SK-N-MC (cell line): Measurements from ENCODE around the gene ANK3.

Source experiments
- EZH2 ChIP-seq: fragments of 200-600 bp; sonication (generic); IDR thresholded peaks from one replicate; pipeline ENCODE4 v1.6.1; 2017; ENCODE audit warnings: antibody characterized with exemption
- FOXP2 ChIP-seq: optimal IDR thresholded peaks from 2 replicates; pipeline ENCODE3; 2011; ENCODE audit warnings: mild to moderate bottlenecking, moderate library complexity; ENCODE audit not compliant: insufficient read depth; ENCODE audit errors: extremely low read length, control extremely low read depth
- POLR2AphosphoS5 ChIP-seq: IDR thresholded peaks from 2 replicates; pipeline ENCODE4 v1.6.1; 2012; ENCODE audit warnings: mild to moderate bottlenecking, low read depth, low read length, borderline replicate concordance

DNA sequence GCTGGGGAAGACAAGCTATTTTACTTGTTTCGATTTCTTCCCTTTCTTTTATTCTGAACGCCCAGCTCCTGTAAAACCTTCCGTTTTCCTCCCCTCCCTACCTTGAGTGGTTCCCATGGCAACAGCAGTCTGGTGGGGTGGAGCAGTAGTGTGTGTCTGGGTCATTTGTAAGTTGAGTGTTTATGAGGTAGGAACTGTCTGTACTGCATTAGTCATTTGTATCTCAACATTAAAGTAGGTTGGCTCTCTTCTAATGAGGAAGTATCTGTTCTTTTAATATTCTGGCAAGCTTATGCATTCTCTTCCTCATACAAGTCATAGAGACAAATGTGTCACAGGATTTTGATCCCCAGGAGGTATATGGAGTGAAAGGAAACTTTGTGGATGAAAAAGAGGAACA is 398.0 kb downstream of the ANK3 start:
- TF ChIP-seq POLR2AphosphoS5 (no peak), EZH2 (no peak), FOXP2 (no peak)
